Gastroesophageal sphincter (tissue), 4 donors: ENCODE results near the gene RAD9B. TPM values are rescaled to one million over a fixed set of nuclear protein-coding genes. Genes with fewer than 3 reads are reported as not detected.
A peak's percentile ranks its signal among the peaks of the same experiment; 100 is the strongest.
"Not testable (repeated sequence)": the region's sequence is repeated elsewhere in the genome, so short reads cannot be mapped to it uniquely, and the experiment has no call there.

Experiments
- ATAC-seq: fragments of 150-250 bp; one replicate; pipeline ENCODE4 v1.9.1; 2016; ENCODE audit warnings: mild to moderate bottlenecking, moderate library complexity
- H3K27ac ChIP-seq, 4 donors: fragments of 200-600 bp; sonication (generic) in 3 of 4; 1 replicate in 3 of 4; 2 replicates in 1 of 4; pipeline ENCODE4 v1.5.1; 2016 to 2019
- H3K27me3 ChIP-seq: fragments of 200-600 bp; sonication (generic); one replicate; pipeline ENCODE4 v1.5.1; 2019
- H3K36me3 ChIP-seq, 2 donors: fragments of 200-600 bp; sonication (generic); one replicate each; pipeline ENCODE4 v1.5.1; 2019; ENCODE audit warnings: control low read depth in 1 of 2
- H3K4me1 ChIP-seq, 3 donors: fragments of 200-600 bp; sonication (generic); 1 replicate in 2 of 3; 2 replicates in 1 of 3; pipeline ENCODE4 v1.5.1; 2016 to 2019; ENCODE audit warnings: control low read depth in 2 of 3
- H3K4me3 ChIP-seq, 2 donors: fragments of 200-600 bp; sonication (generic); one replicate each; pipeline ENCODE4 v1.5.1; 2019; ENCODE audit warnings: mild to moderate bottlenecking in 1 of 2, moderate library complexity in 1 of 2
- H3K9me3 ChIP-seq, 3 donors: fragments of 200-600 bp; sonication (generic); one replicate each; pipeline ENCODE4 v1.5.1; 2017 to 2019; ENCODE audit warnings: control low read depth in 2 of 3
- CTCF ChIP-seq, 4 experiments: fragments of 200-600 bp in 2 of 4; fragments of 450-650 bp in 2 of 4; sonication (generic) in 1 of 4; IDR thresholded peaks; one replicate each; pipeline ENCODE4 v1.5.1; 2017 to 2019; ENCODE audit warnings: antibody characterized with exemption in 4 of 4, mild to moderate bottlenecking in 2 of 4, moderate library complexity in 2 of 4
- EP300 ChIP-seq: sonication (generic); formaldehyde crosslinking; IDR thresholded peaks from one replicate; pipeline ENCODE4 v1.6.1; 2017; ENCODE audit warnings: antibody characterized with exemption, mild to moderate bottlenecking
- POLR2A ChIP-seq, 2 donors: fragments of 450-650 bp; IDR thresholded peaks; one replicate each; pipeline ENCODE4 v1.6.1; 2017; ENCODE audit warnings: antibody characterized with exemption in 2 of 2, mild to moderate bottlenecking in 2 of 2, moderate library complexity in 1 of 2
- POLR2AphosphoS5 ChIP-seq: sonication (generic); formaldehyde crosslinking; IDR thresholded peaks from one replicate; pipeline ENCODE4 v1.6.1; 2017; ENCODE audit warnings: antibody characterized with exemption
- WGBS, 2 donors: methylation state at CpG; one replicate each; pipeline ENCODE4 v1.1.5; 2018; ENCODE audit warnings: low coverage in 1 of 2; 5-methylcytosine and 5-hydroxymethylcytosine counted together
- total RNA-seq, 4 donors: library from RNA; depleted of rRNA; stranded (reverse); fragments of >200 nt; gene quantifications; one replicate each; pipeline ENCODE4 v1.1.0, GENCODE V29; 2016

Gene RAD9B
- total RNA-seq, 4 donors from 2014 or later, result 1.1 to 5.1 (median 1.9) TPM

DNA sequence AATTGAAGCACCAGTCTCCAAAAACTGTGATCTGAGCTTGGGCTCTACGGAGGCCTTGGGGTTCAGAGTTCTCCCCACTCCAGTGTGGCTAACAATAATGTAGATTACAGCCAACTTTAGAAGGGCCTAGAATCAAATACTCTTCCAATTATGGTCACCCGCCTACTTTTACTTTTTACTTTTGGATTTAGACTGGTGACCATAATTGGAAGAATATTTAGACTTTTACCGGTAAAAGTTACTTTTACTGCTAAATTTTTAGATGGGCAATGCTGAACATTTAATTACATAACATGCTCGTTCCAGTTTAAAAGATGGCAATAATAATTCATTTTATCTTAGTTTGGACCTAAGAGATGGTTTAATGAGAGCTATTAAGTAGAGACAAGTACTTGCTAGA lies 41.8 kb downstream of the RAD9B start:
- H3K4me1 ChIP-seq, result peaks cover 32 to 97% (median 32%) of the 10 kb centered on the region in 3 donors
- H3K9me3 ChIP-seq, result no peaks in the 10 kb centered on the region
- no peak for ATAC-seq
- 45 to 46% methylated on average over 4 of the region's 4 CpGs for WGBS, 2 donors
- peak overlapping the region; percentile 89 to 99 (median 92) for H3K27ac ChIP-seq
- H3K36me3 ChIP-seq, result peaks cover 0 to 14% of the 10 kb centered on the region in 2 donors
- TF ChIP-seq POLR2A (IDR thresholded peaks at IDR 0.05) (no peak), CTCF (IDR thresholded peaks at IDR 0.05) (no peak), POLR2AphosphoS5 (no peak), EP300 (no peak)
- H3K27me3 ChIP-seq, result no peaks in the 10 kb centered on the region
- no peak overlapping the region for H3K4me3 ChIP-seq

DNA sequence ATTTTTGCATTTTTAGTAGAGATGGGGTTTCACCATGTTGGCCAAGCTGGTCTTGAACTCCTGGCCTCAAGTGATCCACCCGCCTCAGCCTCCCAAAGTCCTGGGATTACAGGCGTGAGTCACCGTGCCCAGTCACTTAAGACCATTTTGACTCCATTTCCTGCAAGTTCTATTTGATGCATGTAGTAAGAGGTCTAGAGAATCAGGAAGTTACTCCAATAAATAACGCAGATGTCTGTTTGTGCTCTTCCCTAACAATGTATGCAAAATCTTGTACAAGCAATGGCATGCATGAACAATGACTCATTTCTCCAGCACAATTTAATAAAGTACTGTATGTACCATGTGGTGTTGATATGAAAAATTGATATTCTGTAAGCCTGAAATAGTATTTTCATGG lies 43.1 kb downstream of the RAD9B start:
- Histone ChIP-seq H3K27ac (peak overlapping the region; percentile 89 to 99 (median 92)), H3K4me1 (peaks cover 32 to 97% (median 38%) of the 10 kb centered on the region in 3 donors)
- 100% methylated on average over 1 to 3 of the region's 4 CpGs for WGBS, 2 donors

DNA sequence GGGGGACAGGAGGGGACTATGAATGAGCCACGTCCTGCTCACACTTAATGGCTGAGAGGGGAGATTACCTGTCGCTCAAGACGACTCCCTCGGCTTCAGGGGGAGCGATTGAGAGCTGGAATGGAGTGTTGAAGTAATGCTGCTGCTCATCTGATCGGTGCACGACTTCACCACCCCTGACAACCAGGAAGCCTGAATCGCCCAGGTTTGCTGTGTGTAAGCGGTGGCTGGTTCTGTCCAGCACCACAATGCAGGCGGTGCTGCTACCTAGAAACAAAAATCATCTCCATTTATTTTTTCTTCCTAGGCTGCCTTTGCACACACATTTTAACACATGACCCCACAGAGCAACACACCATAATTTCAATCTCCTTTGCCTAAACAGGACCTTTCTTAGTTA lies 43.7 kb downstream of the RAD9B start:
- H3K36me3 ChIP-seq, result peaks cover 0 to 16% of the 10 kb centered on the region in 2 donors
- no peak for ATAC-seq
- no peaks in the 10 kb centered on the region for H3K9me3 ChIP-seq
- TF ChIP-seq POLR2A (IDR thresholded peaks at IDR 0.05) (no peak), EP300 (no peak), CTCF (IDR thresholded peaks at IDR 0.05) (no peak), POLR2AphosphoS5 (no peak)
- H3K4me1 ChIP-seq, result peaks cover 32 to 97% (median 41%) of the 10 kb centered on the region in 3 donors
- H3K27ac ChIP-seq, result peak overlapping the region; percentile 20 to 94 (median 90)
- WGBS, 2 donors, result 79 to 91% methylated on average over 8 to 10 of the region's 10 CpGs
- no peaks in the 10 kb centered on the region for H3K27me3 ChIP-seq
- H3K4me3 ChIP-seq, result no peak overlapping the region

More for the DNA sequence above, 43.1 kb downstream of the RAD9B start:
- not testable (repeated sequence) for H3K27me3 ChIP-seq, H3K4me3 ChIP-seq, H3K9me3 ChIP-seq, ATAC-seq
- peaks cover 0 to 13% of the 10 kb centered on the region in 2 donors for H3K36me3 ChIP-seq

DNA sequence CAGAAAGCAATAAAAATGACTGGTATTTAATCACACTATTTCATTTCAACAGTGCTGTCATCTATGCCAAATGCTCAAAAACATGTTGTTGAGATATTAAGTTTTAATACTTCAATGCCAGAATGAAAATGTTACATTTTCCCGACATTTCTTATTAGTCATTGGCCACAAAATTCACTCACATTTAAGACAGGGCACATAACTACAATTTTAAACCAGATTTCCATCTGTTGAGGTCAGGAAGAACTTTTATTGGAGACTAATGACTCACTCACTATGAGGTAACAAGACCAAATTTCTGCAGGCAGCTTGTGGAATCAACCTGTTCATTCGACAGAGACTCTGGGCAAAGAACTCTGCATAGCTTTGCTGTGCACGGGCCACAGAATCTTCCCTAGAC lies 44.2 kb downstream of the RAD9B start:
- H3K36me3 ChIP-seq, result peaks cover 0 to 19% of the 10 kb centered on the region in 2 donors
- peak; percentile 44 for ATAC-seq
- H3K4me3 ChIP-seq, result no peak overlapping the region
- H3K9me3 ChIP-seq, result no peaks in the 10 kb centered on the region
- peaks cover 32 to 97% (median 41%) of the 10 kb centered on the region in 3 donors for H3K4me1 ChIP-seq
- TF ChIP-seq CTCF (IDR thresholded peaks at IDR 0.05) (no peak), POLR2AphosphoS5 (peak; percentile 45)
- no peaks in the 10 kb centered on the region for H3K27me3 ChIP-seq
- WGBS, 2 donors, result 17 to 31% methylated on average over 3 of the region's 3 CpGs
- H3K27ac ChIP-seq, result peak overlapping the region; percentile 20 to 94 (median 90)

DNA sequence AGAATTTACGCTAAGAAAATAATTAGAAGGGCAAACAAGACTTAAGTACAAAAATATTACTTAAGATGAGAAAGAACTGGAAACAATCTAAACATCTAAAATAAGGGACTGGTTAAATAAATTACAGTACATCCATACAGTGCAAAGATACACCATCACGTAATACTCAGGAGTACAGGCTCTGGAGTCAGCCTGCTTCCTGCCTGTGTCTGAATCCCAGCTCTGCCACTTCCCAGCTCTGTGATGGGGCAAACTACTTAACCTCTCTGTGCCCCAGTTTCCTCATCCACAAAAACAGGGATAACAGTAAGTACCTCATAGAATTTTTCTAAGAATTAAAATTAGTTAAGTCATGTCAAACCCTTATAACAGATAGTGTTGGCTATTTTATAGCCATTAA lies 45.0 kb downstream of the RAD9B start:
- Histone ChIP-seq H3K27ac (peak overlapping the region; percentile 20 to 94 (median 90)), H3K4me1 (peaks cover 32 to 97% (median 41%) of the 10 kb centered on the region in 3 donors), H3K4me3 (no peak overlapping the region), H3K27me3 (no peaks in the 10 kb centered on the region), H3K36me3 (peaks cover 0 to 21% of the 10 kb centered on the region in 2 donors), H3K9me3 (no peaks in the 10 kb centered on the region)
- no peak for ATAC-seq
- 33 to 43% methylated on average over 2 of the region's 2 CpGs for WGBS, 2 donors
- TF ChIP-seq EP300, result no peak
- TF ChIP-seq CTCF (IDR thresholded peaks at IDR 0.05), result no peak
- no peak for TF ChIP-seq POLR2AphosphoS5
- no peak for TF ChIP-seq POLR2A (IDR thresholded peaks at IDR 0.05)
